IPS-11a (cell line): ENCODE results near the gene ADGRL1.
"Not testable (repeated sequence)": the region's sequence is repeated elsewhere in the genome, so short reads cannot be mapped to it uniquely, and the experiment has no call there.

Source experiments
- H3K4me3 ChIP-seq: one replicate; pipeline ENCODE4 v1.5.1; 2013; ENCODE audit warnings: low read depth, low read length, control low read depth

ADGRL1 gene

DNA sequence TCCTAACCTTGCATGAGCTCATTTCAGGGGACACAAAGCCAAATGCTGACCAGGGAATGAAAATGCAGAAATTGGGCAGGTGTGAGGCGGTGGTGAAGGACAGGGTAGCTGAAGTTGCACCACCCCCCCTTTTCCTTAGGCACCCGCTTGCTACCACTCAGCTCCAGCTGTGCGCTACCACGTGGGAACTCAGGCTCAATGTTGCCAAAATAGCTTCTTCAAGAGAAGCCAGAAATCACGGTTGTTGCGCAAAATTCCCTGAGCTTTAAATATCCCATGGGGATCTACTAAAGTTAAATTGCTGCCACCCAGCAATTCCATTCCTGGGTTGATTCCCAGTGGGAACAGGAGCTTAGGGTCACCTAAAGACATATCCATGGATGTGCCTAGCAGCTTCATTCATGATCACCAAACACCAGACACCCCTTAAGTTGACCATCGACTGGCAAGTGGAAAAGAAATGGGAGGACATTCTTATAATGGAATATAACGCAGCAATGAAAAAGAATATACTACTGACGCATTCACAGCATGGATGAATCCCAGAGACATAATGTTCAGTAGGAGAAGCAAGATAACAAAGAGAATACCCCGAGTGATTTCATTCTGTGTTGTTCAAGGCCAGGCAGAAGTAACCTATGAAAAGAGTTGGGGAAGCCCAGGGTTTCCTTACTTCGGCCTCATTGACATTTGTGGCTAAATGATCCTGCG is 12.8 kb upstream of the ADGRL1 start:
- H3K4me3 ChIP-seq, result no peak overlapping the region

DNA sequence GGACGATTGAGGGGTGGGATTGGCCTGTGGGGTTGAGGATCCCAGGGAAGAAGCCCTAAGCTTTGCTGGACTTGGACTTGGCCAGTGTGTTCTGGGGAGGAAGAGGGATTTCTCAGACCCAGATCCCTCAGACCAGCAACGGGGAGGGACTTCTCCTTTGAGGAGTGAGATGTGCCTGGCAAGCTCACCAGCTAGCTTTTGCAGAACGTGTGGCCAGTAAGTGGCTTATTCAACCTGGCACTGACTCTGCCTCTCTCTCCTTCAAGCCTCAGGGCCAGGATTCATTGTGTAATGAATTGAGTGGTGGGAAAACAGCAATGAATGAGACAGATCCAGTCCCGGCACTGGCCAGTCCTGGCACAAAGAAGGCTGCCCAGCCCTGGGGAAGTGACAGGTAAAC is 11.9 kb upstream of the ADGRL1 start:
- H3K4me3 ChIP-seq, result not testable (repeated sequence)

DNA sequence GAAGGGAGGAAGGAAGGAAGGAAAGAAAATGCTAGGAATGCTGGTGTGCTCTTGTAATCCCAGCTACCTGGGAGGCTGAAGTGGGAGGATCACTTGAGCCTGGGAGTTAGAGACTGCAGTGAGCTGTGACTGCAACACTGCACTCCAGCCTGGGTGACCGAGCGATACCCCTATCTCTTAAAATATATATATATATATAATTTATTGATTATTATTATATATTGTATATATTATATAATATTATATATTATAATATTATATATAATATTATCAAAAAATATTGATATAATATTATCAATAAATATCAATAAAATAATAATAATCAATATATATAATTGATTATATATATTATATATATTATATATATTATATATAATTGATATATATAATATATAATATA is 8.6 kb upstream of the ADGRL1 start:
- H3K4me3 ChIP-seq, result no peak overlapping the region

GRCh38 chr19:14210182-14210581 is 4.2 kb upstream of the ADGRL1 start:
- not testable (repeated sequence) for H3K4me3 ChIP-seq

DNA sequence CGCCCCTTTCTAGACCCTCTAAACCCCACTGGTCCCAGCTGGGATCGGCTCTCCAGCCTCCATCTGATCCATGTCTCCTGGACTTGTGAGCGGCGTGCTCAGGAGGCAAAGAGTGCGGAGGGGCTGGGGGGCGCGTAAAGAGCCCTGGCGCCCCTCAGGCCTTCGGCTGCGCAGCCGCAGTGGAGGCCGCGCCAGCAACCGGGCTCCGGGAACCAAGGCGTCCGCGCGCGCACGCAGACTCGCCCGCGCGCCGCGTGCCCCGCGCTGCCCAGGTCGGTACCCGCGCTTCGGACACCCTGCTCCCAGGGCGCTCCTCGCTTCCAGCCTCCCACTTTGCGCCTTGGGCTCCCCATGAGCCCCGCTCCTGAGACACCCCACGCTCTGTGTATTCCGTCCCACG is 3.4 kb upstream of the ADGRL1 start:
- not testable (repeated sequence) for H3K4me3 ChIP-seq

DNA sequence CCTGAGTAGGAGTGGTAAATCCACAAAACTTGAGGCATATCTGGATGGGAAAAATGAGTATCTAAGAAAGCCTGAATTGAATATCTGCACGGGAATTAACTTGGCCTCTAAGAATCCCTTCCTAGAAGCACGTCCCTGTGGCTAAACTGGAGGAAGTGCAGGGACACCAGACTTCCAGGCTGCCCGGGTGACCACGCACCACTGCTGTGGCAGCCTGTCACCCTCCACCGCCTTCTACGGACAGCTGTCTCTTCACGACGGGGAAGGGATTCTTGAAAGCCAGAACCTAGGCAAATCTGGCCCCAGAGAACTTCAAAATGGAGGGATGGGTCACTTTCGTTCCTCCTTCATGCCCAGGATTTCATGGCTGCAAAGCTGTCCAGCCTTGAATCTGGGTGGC is 2.5 kb upstream of the ADGRL1 start:
- not testable (repeated sequence) for H3K4me3 ChIP-seq

DNA sequence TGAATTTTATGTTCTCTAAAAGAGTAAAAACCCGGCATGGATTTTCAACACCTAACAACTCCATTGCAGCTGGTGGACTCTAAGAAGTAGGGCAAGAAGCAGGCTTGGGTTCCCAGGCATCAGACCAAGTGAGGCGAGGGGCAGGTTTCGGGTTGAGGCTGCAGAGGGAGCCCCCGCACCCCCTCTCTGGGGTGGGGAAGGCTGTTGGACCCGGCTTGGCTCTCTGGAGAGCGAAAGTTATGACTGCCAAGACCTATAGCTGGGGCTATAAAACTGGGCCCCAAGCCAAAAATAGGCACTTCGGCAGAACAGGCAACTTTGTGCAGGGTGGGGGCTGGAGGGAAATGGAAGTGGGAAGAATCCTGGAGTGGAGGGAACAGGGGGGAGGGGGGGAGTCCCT is 1.8 kb upstream of the ADGRL1 start:
- not testable (repeated sequence) for H3K4me3 ChIP-seq

- H3K4me3 ChIP-seq, result peak overlapping the region; percentile 33
Measured at GRCh38 chr19:14206737-14207726, 1.1 kb upstream of the ADGRL1 start.

DNA sequence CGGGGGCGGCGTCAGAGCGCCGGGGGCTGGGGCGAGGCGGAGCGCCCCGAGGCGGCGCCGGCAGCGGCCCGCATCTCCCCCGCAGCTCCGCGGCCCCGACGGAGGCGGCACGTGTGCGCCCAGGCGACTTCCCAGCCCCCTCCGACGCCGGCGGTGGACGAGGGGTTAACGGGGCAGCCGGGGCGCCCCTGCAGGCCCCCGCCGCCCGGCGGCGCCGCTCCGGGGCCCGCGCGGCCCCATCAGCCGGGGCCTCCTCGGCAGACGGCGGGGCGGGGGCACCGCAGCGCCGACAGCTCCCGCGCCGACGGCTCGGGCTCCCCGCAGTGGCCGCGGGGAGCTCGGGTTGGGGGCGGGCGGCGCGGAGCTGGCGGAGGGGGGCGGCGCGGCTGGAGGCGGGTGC is 339 bp upstream of the ADGRL1 start:
- H3K4me3 ChIP-seq, result peak overlapping the region; percentile 62

DNA sequence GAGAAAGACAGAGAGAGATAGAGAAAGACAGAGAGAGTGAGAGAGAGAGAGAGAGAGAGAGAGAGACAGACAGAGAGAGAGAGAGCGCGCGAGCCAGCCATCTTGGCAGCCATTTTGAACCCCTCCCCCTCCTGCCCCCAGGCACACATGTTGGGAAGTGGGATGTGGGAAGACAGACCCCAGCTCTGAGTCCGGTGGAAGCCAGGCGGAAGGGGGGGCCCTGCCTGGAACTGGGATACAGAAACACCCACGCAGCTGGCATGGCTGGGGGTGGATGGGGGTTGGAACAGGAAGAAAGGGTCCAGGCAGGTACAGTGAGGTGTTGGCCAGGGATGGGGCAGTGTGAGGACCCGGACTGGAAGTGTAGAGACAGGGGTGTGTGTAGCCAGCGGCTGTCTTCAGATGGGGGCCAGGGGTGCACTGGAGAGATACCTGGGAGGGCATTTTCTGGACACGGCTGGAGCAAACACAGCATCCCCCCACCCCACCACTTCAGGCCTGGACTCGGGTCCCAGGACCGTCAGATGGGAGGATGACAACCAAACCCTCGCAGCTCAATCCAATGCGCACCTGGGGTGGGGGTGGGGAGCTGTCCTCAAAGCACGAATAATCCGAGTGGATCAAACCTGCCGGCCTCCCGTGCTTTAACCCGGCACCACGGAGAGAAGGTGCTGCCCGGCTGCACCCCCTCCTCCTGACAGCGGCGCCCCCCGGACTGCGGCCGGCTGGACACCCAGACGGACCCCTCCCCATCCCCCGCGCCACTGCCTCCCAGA is 1.1 kb downstream of the ADGRL1 start:
- H3K4me3 ChIP-seq, result peak overlapping the region; percentile 62

DNA sequence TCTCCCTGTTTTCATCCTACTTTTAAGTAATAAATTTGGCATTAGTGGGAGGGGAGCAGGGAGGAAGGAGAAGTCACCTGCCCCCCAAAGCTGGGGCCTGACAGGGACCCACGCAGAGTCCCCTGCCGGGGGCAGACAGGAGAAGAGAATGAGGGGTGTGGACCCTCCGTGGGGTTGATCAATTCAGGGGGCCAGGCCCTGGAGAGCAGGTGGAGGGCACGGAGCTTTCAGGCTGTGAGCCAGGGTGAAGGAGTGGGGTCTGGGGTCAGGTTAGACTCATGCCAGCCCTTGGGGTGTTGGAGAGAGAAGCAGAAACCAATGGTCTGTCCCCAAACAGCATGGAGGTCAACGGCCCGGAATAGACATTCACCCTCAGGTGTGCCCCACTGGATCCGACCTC is 1.8 kb downstream of the ADGRL1 start:
- peak overlapping the region; percentile 62 for H3K4me3 ChIP-seq

DNA sequence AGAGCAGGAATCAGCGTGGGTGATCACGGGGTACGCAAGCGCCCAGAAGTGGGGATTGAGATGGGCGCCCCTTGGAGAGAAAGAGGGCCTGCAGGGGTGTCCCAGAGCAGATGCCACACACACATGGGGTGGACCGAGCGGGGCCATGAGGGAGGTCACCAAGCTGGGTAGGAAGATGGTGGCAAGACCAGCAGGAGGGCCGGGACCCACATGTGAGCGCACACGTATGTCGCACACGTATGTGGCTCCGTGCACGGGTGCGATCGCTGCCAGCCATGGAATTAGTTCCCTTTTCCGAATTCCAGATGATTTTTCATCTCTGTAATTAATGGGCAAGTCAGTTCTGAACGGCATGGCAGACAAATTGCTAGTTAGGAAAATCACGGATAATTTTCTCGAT is 2.2 kb downstream of the ADGRL1 start:
- not testable (repeated sequence) for H3K4me3 ChIP-seq

DNA sequence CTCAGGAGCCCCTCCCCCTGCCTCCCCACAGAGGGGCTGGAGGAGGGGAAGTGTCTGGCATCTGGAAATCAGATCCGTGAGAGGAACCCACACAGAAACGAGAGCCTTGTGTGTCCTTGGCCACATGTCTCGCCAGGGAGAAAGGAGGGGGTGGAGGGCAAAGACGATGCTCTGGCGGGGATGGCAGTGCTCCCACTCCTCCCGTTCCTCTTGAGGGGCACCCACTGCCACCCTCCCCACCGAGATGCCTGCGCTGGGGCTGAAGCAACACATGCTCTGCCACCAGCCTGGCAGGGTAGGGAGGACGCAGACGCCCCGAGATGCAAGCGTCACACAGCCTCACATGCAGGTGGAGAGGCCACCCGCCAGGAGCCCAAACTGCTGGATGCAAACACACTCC is 2.8 kb downstream of the ADGRL1 start:
- H3K4me3 ChIP-seq, result no peak overlapping the region

- not testable (repeated sequence) for H3K4me3 ChIP-seq
Measured at GRCh38 chr19:14201481-14201880, 4.5 kb downstream of the ADGRL1 start.

GRCh38 chr19:14200147-14200841 is 5.7 kb downstream of the ADGRL1 start:
- H3K4me3 ChIP-seq, result not testable (repeated sequence)

- H3K4me3 ChIP-seq, result no peak overlapping the region
Measured at GRCh38 chr19:14198384-14199376, 7.3 kb downstream of the ADGRL1 start.

GRCh38 chr19:14197882-14198281 is 8.1 kb downstream of the ADGRL1 start:
- H3K4me3 ChIP-seq, result no peak overlapping the region

DNA sequence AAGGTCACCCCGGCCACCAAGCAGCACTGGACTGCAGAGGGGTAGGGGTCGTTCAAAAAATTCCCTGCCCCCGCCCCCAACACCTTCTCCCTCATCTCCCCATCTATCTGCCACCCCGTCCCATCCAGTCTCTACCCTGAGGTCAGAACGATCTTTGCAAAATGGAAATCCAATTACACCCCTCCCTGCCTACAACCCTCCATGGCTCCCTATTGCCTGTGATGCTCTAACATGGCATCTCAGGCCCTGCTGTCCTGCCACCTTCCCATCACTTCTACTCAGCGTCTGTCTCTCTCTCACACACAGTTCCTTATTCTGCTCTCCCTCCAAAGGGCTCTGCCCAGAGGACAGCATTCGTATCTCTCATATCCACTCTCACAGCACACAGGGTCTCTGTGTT is 8.7 kb downstream of the ADGRL1 start:
- not testable (repeated sequence) for H3K4me3 ChIP-seq

DNA sequence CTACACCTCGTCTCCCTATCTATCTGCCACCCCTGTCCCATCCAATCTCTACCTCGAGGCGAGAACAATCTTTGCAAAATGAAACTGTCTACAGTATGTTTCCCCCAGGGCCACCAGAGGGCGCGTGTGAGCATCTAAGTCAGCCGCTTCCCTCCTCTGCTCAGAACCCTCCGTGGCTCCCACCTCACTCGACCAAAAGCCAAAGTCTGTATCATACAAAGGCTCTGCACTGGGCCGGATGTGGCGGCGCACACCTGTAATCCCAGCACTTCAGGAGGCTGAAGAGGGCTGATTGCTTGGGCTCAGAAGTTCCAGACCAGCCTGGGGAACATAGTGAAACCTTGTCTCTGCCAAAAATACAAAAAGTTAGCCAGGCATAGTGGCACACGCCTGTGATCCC is 9.9 kb downstream of the ADGRL1 start:
- not testable (repeated sequence) for H3K4me3 ChIP-seq

DNA sequence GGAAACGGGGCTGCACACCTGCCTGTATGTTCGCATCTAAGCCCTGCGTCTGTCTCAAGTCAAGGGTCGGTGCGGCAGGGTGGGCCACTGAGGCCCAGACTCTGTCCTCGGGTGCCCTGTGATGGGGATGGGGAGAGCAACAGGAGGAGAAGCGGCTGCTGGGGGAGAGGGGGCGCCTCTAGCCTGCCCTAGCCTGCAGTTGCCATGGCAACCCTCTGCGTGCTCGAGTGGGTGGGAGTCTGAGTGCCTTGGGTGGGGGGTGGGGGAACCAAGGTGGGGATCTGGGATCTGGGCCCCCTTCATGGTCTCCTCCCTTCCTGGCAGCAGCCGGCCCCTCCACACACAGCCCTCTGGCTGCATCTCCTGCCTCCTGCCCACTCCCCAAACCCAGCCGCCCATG is 10.8 kb downstream of the ADGRL1 start:
- H3K4me3 ChIP-seq, result not testable (repeated sequence)
